ACC112 (cell line): ENCODE measurements around the gene RIC8B.

Source experiments
- H2AFZ ChIP-seq: fragments of 200-600 bp; sonication (generic); one replicate; pipeline ENCODE4 v1.6.0; 2017; ENCODE audit warnings: antibody characterized with exemption, low read length; ENCODE audit not compliant: unreplicated experiment
- H3K27ac ChIP-seq: fragments of 200-600 bp; sonication (generic); 2 replicates; pipeline ENCODE4 v1.5.1; 2014; ENCODE audit warnings: low read depth, mild to moderate bottlenecking, antibody characterized with exemption, low read length, moderate library complexity
- H3K27me3 ChIP-seq: fragments of 200-600 bp; sonication (generic); 2 replicates; pipeline ENCODE4 v1.6.1; 2014; ENCODE audit warnings: mild to moderate bottlenecking, antibody characterized with exemption, low read length, moderate library complexity, mixed read lengths; ENCODE audit not compliant: insufficient read depth
- H3K36me3 ChIP-seq: fragments of 200-600 bp; sonication (generic); 2 replicates; pipeline ENCODE4 v1.6.1; 2016; ENCODE audit warnings: mild to moderate bottlenecking, antibody characterized with exemption, low read length, moderate library complexity, mixed read lengths; ENCODE audit not compliant: insufficient read depth
- H3K4me1 ChIP-seq: fragments of 200-600 bp; sonication (generic); one replicate; pipeline ENCODE4 v1.6.1; 2016; ENCODE audit warnings: low read length, mixed read lengths; ENCODE audit not compliant: insufficient read depth, unreplicated experiment, control insufficient read depth
- H3K4me3 ChIP-seq: fragments of 200-600 bp; sonication (generic); 2 replicates; pipeline ENCODE4 v1.5.1; 2014; ENCODE audit warnings: mild to moderate bottlenecking, low read depth, low read length
- H3K79me2 ChIP-seq: fragments of 200-600 bp; sonication (generic); one replicate; pipeline ENCODE4 v1.6.0; 2016; ENCODE audit warnings: low read length; ENCODE audit not compliant: control insufficient read depth, unreplicated experiment, insufficient read depth

RIC8B gene

DNA sequence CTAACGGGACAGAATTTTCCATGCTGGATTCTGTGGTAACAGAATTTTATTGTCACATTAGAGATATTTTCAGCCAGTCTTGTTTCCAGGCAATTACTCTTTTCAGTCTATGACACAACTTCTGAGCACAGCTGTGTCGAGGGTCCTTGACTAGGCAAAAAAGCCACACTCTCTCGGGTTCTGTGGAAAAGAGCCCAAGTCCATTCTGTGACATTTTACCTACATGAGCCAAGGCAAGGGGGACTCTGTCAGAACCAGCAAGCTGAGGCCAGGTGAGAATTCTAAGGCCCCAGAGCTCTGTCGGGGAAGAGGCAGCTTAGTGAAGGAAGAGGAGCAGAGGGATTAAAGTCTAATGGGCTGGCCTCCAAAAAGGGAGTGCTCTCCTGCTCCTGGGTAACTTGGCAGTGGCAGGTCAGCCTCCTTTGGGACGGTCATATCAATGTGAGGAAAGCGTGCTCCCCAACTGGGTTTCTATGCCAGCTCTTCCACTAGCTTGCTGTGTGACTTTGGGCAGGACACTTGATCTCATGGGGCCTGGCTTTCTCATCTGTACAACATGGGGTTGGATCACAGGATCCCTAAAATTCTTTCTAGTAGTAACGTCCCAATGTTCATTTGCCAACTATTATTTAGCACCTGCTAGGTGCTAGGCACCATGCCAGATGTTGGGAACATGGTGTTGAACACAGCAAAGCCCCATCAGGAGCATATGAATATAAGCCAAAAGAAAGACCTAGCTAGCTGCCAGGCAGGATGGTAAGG is 16.0 kb upstream of the RIC8B start:
- Histone ChIP-seq H2AFZ (no peak overlapping the region), H3K79me2 (no peaks in the 10 kb centered on the region), H3K36me3 (no peaks in the 10 kb centered on the region), H3K4me1 (no peaks in the 10 kb centered on the region), H3K4me3 (no peak overlapping the region), H3K27ac (no peak overlapping the region), H3K27me3 (peaks cover 3% of the 10 kb centered on the region; the same call in 1 of the 2 replicates)

DNA sequence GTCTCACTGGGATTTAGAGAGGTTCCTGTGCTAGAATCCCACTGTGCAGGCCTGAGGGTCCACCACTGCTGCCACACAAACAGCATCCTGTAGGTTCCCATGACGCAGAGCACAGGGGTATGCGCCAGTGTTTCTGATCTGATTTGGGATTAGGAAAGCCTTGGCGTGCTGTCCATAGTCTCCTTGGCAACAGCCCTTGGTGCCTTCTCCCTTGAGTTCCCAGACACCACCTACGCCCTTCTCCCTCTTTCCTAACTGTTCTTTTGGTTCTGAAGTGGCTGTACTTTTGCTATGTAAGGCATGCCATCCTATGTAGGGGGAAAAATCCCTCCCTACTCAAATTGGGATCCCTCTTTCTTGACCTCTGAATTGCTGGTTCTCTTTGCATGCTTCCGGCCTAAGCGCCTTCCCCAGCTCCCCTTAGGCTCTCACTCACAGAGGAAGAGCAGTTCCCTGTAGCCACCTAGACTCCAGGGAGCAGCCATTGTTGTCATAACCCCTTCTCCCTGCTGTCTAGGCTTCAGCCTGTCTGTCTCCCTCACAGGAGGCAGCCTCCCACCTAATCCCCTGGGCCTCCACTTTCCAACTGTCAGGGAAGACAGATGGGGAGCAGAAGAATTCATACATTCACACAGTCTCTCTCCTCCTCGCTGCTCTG is 14.8 kb upstream of the RIC8B start:
- H3K36me3 ChIP-seq = no peaks in the 10 kb centered on the region
- H3K27me3 ChIP-seq = peaks cover 3% of the 10 kb centered on the region; the same call in 1 of the 2 replicates
- no peaks in the 10 kb centered on the region for H3K4me1 ChIP-seq
- H3K27ac ChIP-seq = no peak overlapping the region
- no peak overlapping the region for H2AFZ ChIP-seq
- no peak overlapping the region for H3K4me3 ChIP-seq
- no peaks in the 10 kb centered on the region for H3K79me2 ChIP-seq

DNA sequence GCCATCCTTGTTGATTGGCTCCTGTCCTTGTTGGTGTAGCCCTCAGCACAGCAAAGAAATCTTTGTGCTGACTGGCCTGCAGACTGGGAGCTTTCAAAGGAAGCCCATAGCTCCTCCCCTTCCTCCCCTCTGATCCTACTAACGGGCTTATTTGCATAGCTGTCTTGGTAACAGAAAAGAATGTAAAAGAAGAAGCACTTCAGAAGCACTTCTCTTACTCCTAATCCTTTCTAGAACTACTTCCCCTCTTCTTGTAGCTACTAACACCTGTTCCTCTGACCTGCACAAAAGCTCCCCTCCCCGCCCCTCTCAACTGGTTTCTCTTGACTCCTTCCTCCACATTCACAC is 14.3 kb upstream of the RIC8B start:
- H3K27ac ChIP-seq = no peak overlapping the region
- no peak overlapping the region for H2AFZ ChIP-seq
- peaks cover 3% of the 10 kb centered on the region; the same call in 1 of the 2 replicates for H3K27me3 ChIP-seq
- no peaks in the 10 kb centered on the region for H3K79me2 ChIP-seq
- H3K4me3 ChIP-seq = no peak overlapping the region
- no peaks in the 10 kb centered on the region for H3K4me1 ChIP-seq
- no peaks in the 10 kb centered on the region for H3K36me3 ChIP-seq

DNA sequence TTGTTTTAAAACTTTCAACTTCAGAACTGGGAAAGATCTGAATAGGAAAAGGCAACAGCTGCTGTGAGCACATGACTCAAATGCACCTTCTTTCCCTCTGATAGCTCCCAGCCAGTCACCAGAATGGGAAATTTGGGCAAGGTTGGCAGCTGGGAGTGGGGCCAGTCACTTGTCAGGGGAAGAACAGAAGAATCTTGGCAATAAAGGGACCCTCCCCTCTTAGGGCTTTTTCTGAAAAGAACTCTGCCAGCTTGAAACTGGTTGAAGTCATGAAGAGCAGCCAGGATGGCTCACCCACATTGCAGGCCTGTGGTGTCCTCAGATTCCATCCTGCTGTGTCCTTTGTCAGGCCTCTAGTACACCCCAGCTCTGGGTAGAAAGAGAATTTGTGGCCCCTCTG is 10.3 kb upstream of the RIC8B start:
- no peak overlapping the region for H3K27ac ChIP-seq
- no peaks in the 10 kb centered on the region for H3K36me3 ChIP-seq
- no peak overlapping the region for H2AFZ ChIP-seq
- H3K79me2 ChIP-seq = no peaks in the 10 kb centered on the region
- H3K27me3 ChIP-seq = peaks cover 3% of the 10 kb centered on the region; the same call in 1 of the 2 replicates
- H3K4me1 ChIP-seq = peaks cover 24% of the 10 kb centered on the region
- H3K4me3 ChIP-seq = no peak overlapping the region

DNA sequence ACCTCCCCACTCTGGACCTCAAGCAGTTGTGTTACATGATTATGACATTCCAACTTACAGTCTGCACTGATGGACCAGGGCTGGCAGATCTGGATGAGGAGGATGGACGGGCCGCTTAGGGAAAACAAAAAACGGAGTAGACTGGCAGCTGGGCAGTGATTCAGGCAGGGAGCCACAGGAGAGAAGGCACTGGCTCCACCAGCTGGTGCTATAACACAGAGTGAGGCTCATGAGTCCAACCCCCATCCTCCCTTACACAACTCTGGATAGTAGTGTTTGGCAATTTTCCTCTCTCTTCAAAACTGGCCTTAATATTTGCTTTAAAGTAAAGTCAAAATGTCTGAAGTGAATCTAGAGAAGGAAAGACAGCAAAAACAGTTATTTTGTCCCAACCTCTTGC is 9.7 kb upstream of the RIC8B start:
- H3K79me2 ChIP-seq = no peaks in the 10 kb centered on the region
- no peak overlapping the region for H3K4me3 ChIP-seq
- H3K36me3 ChIP-seq = no peaks in the 10 kb centered on the region
- peaks cover 24% of the 10 kb centered on the region for H3K4me1 ChIP-seq
- H2AFZ ChIP-seq = no peak overlapping the region
- no peak overlapping the region for H3K27ac ChIP-seq
- H3K27me3 ChIP-seq = peaks cover 3% of the 10 kb centered on the region; the same call in 1 of the 2 replicates

DNA sequence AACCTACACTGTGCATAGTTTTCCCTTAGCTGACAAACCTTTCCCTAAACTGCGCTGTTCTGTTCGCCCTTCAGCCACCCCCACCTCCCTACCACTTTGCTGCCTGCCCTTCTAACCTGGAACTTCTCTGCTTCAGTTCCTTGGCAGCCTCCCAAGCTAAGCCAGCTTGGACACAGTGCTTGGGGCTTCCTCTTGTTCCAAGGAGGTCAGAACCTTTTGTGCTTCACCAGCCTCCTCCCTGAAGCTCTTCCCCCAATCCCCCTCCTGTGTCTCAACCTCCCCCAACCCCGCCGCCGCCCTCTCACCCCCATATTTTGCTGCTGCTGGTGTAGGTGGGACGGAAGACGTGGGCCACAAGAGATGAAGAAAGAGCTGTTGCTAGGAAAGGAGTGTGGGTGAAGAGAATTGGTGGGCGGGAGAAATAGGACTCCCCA is 8.1 kb upstream of the RIC8B start:
- H2AFZ ChIP-seq = no peak overlapping the region
- no peaks in the 10 kb centered on the region for H3K36me3 ChIP-seq
- H3K4me3 ChIP-seq = no peak overlapping the region
- no peak overlapping the region for H3K27ac ChIP-seq
- no peaks in the 10 kb centered on the region for H3K79me2 ChIP-seq
- peaks cover 3% of the 10 kb centered on the region; the same call in 1 of the 2 replicates for H3K27me3 ChIP-seq
- peaks cover 24% of the 10 kb centered on the region for H3K4me1 ChIP-seq

DNA sequence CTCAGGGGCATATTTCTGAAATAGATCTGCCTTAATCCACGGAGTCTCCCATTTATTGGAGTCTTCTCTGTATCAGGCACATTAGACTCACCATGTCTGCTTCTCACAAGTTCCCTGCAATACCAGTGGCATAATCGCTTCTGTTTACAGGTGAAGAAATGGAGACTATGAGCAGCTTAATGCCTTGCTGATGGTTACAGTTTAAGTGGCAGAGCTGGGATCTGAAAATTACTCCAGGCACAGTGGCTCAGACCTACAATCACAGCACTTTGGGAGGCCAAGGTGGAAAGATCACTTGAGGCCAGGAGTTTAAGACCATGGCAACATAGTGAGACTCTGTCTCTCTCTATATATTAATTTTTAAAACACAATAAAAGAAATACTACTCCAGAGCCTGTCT is 7.3 kb upstream of the RIC8B start:
- H3K36me3 ChIP-seq = no peaks in the 10 kb centered on the region
- H2AFZ ChIP-seq = no peak overlapping the region

DNA sequence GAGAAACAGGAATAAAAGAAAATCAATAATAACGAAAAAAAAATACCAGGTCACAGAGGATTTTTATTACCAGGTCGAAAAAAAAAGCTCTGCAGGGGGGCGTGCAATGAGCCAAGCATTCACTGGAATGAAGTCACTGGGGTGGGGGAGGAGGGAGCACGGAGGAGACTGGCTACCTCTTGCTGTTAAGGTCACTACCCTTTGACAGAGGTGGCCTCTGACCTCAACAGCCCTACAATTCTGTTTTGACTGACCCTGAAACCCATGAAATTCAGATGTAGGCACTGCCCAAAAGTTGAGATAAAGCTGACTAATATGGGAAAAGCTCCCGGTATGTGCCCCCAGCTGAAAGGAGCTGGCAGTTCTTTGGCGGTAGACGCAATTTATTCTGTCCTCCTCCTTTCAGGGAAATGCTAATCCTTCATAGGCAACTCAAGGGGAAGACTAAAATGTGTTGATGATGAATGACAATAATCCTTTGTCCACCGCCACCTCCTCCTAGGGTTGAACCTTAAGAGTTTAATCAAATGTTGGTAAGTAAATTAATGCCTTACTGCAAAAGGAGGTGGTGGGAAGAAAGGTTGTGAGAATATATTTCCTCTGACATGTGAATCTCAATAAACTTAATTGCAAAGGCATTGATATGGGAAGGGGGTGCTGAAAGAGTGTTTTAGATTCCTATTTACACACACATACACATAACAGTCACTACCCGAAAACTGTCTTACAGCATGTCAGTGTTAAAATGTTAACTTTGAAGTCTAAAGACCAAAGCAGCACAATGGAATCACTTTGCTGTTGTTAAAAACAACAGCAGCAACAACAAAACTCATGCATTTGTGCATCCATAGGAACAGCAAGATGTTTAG is 6.3 kb upstream of the RIC8B start:
- Histone ChIP-seq H3K36me3 (no peaks in the 10 kb centered on the region), H3K4me1 (peaks cover 24% of the 10 kb centered on the region), H3K4me3 (no peak overlapping the region), H3K79me2 (no peaks in the 10 kb centered on the region), H3K27ac (no peak overlapping the region), H3K27me3 (no peaks in the 10 kb centered on the region), H2AFZ (no peak overlapping the region)

More for the DNA sequence above, 7.3 kb upstream of the RIC8B start:
- H3K27ac ChIP-seq = no peak overlapping the region
- H3K4me1 ChIP-seq = peaks cover 24% of the 10 kb centered on the region
- H3K27me3 ChIP-seq = no peaks in the 10 kb centered on the region
- H3K79me2 ChIP-seq = no peaks in the 10 kb centered on the region
- no peak overlapping the region for H3K4me3 ChIP-seq

DNA sequence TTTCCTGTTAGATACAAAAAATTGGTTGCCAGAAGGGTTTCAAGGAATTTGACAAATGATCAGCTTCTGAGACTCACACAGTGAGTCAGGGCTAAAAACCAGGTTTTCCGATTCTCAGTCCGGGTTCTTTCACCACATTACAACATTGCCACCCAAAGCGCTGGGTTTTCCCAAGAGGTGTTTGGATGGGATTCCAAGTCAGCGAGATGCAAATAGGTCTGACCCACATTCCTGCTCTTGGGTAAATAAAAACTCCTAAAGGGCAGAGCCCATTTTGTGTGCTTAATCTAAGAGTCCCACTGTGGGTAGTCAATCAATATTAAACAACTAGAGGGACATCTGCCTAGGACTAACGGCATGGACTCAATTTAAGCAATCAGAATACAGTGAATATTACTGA is 5.4 kb upstream of the RIC8B start:
- H3K27ac ChIP-seq = no peak overlapping the region
- H3K79me2 ChIP-seq = no peaks in the 10 kb centered on the region
- H3K27me3 ChIP-seq = no peaks in the 10 kb centered on the region
- no peak overlapping the region for H3K4me3 ChIP-seq
- no peak overlapping the region for H2AFZ ChIP-seq
- no peaks in the 10 kb centered on the region for H3K36me3 ChIP-seq
- peaks cover 24% of the 10 kb centered on the region for H3K4me1 ChIP-seq

DNA sequence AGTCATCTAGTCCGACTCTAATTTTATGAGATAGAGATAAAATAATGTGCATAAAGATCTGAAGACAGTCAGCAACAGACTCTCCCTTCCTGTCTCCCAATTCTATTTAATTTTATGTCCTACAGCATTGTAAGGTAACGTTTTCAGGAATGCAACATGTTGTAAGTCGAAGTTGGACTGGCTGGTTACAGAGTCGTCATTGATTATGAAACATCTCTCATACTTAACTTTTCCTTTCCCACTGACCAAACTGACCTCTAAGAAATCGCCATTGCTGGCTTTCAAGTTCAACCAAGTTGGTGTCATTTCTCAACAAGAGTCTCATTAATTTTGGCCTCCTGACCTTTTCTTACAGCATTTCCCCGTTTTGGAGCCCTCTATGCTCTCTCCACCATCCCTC is 4.9 kb upstream of the RIC8B start:
- H3K4me3 ChIP-seq = no peak overlapping the region
- H3K36me3 ChIP-seq = no peaks in the 10 kb centered on the region
- no peaks in the 10 kb centered on the region for H3K79me2 ChIP-seq
- H3K27ac ChIP-seq = no peak overlapping the region
- no peak overlapping the region for H2AFZ ChIP-seq
- no peaks in the 10 kb centered on the region for H3K27me3 ChIP-seq
- peaks cover 24% of the 10 kb centered on the region for H3K4me1 ChIP-seq
